SHP77 (cell line): ENCODE data around the gene KRTAP21-1.
"Not testable (repeated sequence)": the region's sequence is repeated elsewhere in the genome, so short reads cannot be mapped to it uniquely, and the experiment has no call there.

Experiments
- DNase-seq, 2 experiments: peaks; one replicate each; lab custom pipeline; 2025; lab: John Stamatoyannopoulos, UW

KRTAP21-1 gene

DNA sequence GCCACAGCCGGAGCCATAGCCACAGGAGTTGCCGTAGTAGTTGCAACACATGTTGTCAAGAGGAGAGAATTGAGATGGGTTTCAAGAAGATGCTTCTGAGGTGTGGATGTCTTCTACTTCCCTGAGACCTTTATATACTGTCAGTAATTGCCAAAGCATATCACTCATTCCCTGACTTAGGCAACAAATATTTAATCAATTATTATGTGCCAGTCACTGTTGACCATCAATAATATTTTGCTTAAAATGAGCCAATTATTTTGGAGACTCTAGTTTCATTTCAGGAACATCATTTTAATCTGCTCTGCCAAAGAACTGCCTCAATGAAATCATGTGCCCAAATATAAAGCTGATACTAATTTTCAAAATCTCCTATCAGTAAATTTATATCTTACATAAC lies at the start of gene KRTAP21-1:
Gene KRTAP21-1 (minus strand): TSS at position 101 of the 400 bp plus-strand sequence. CDS start 50 bp downstream, at position 51.
- not testable (repeated sequence) for DNase-seq

DNA sequence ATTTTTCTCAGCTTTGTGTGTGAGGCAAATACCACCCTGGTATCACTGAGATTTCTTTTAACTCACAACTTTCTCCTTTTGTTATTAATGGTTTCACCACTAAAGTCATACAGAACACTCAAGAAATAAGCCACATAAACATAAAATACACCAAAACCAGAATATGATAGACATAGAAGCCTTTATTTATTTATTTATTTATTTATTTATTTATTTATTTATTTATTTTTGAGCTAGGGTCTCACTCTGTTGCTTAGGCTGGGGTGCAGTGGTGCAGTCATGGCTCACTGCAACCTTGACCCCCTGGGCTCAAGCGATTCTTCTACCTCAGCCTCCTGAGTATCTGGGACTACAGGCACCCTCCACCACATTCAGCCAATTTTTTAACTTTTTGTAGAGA lies 45.4 kb upstream of the KRTAP21-1 start:
- no peak for DNase-seq

DNA sequence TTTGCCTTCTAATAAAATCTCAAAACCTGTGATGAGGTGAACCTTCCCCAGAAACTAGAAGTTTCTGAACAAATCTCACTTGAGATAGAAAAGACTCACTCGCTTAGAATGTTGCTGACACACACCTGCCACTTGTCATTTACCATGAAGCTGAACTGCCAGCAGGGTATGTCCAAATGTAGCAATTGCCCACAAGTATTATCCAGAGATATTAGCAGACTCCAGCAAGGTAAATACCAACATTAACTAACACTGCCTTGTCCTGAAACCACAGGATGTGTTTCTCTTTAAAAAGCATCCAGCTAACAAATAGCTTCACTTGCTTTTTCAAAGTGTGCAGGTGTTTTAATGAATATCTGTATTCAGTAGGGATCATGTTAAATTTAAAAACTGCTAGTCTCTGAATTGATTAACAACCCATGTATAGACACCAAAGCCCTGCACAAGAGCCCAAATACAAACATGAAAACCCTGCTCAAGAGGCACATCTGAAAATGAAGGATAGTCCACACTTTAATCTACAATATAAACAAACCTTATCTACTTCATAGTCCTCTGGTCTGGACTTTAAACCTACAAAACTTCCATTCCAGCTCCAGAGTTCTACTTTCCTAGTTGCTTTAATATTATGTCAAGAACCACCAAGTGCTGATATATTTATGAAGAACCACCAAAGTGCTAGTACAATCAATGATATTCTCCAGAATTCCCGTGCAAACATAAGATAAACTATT lies 38.5 kb upstream of the KRTAP21-1 start:
- DNase-seq: no peak

DNA sequence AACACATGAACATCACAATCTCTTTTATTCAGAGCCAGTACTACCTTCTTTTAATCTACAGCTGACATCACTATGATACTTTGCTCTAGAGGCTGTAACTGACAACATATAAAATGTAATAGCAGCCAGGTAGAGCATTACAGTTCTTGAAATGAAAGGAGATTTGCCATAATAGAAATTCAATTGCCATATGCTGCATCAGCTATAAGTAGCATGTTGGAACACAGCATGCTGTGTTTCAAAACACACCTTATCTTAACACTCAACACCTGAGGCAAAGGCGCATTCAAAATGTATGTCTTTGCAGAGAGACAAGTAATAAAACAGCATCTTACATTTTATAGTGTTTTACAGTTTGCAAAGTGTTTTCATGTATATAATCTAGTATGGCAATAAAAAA lies 24.0 kb upstream of the KRTAP21-1 start:
- DNase-seq: no peak

DNA sequence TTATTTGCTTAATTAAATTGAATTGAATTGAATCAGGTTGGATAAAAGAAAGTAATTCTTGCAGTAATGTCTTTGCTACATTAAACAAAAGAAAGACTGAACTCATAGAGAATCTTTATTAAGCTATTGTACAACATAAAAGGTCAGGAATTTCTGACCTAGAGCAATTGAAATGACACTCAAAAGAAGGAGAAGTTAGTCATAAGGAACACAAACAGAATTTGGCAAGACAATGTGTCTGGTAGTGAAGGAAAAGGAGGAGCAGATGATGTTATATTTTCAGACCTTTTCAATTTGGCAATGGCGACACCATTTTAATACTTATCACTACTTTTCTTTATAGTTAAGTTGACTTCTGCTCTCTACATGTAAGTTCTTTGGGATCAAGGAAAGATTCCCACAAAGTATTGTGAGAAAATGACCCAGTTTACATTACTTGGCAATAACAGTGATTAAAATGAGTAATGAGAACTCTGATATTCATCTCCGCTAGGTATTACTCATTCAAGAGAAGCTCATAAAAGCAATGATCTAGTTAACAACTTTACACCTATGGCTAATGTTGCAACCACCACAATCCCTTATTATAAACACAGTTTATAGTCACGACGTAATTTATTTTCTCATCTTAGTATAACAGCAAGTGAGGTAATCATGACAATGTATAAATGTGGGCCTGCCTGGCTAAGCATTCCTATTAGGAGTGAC lies 14.7 kb upstream of the KRTAP21-1 start:
- no peak for DNase-seq

GRCh38 chr21:30760776-30761175 lies 5.5 kb upstream of the KRTAP21-1 start:
- no peak for DNase-seq

DNA sequence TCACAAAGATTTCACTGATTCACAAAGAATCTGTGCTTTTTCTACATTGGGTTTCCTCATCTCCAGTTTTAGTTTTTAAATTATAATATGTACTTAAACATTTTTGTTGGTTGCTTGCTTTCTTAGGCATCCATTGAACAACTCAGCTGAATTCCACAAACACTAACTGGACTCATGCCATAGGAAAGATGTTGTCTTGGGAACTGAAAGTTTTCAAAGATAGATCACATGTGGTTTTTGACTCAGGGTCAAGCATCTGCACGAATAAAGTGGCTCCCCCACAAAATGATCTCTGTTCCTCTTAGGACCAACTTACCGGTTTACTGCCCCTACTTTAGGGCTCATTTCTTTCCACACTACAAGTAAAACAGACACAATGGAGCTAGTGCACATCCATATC lies 3.1 kb upstream of the KRTAP21-1 start:
- DNase-seq: no peak

- DNase-seq: no peak
Observed at GRCh38 chr21:30747159-30747558, 8.1 kb downstream of the KRTAP21-1 start, which contains the start of gene KRTAP21-2. Gene KRTAP21-2 (minus strand): TSS chr21:30747259. CDS start chr21:30747202, 57 bp downstream.

DNA sequence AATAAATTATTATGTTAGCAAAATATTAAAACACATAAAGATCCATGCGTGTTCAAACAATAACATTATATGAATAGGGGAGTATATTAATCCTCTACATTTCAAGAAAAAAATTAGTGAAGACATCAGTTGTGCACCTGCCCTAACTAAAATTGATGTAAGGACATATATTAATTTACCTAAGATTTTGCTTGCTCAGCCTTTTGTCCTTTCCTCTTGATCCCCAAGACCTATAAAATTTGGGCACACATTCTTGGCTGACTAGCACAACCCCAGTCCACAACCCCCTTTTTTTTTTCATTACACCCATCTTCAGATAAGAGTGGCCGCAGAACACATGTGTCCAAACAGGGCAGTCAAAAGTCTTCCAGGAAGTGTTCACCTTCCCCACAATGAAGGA lies 14.8 kb downstream of the KRTAP21-1 start:
- no peak for DNase-seq

- DNase-seq: no peak
Observed at GRCh38 chr21:30733026-30733425, 22.2 kb downstream of the KRTAP21-1 start.

DNA sequence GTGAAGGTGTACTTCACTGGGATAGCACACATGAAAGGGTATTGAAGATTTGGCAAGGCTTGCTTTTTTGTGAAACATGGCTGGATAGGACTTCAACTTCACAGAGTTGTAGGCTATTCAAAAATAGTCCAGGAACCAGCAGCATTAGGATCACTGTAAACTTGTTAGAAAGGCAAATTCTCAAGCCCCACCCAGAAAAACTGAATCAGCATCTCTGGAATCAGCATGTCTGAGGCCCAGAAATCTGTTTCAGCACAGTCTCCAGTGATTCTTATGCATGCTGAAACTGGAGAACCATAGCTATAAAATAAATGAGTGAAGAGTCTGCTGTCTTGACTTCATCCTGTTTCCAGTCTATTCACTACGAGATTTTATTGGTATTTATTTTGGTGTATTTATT lies 28.5 kb downstream of the KRTAP21-1 start:
- no peak for DNase-seq

DNA sequence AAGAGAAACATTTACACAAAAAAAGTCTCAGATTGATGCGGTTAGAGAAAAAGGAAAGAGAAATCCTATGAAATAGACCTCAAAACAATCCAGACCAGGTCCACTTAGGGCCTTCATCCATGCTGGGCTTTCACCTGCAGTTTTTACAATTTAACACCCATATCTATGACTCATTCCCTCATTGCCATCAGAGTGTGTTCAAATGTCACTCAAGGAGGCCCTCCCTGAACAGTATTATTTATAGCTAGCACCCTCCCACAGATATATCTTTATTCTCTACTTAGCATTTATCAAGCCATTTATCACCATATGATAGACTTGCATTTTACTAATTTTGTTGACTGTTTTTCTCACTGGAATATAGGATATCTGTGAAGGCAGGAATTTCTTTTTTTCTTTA lies 35.8 kb downstream of the KRTAP21-1 start:
- no peak for DNase-seq

- DNase-seq: no peak
Observed at GRCh38 chr21:30718239-30718909, 36.9 kb downstream of the KRTAP21-1 start, which contains the start of gene KRTAP21-3. Gene KRTAP21-3 (minus strand): TSS chr21:30718777. CDS start chr21:30718759, 18 bp downstream.

- DNase-seq: no peak
Observed at GRCh38 chr21:30717105-30717504, 38.1 kb downstream of the KRTAP21-1 start.

DNA sequence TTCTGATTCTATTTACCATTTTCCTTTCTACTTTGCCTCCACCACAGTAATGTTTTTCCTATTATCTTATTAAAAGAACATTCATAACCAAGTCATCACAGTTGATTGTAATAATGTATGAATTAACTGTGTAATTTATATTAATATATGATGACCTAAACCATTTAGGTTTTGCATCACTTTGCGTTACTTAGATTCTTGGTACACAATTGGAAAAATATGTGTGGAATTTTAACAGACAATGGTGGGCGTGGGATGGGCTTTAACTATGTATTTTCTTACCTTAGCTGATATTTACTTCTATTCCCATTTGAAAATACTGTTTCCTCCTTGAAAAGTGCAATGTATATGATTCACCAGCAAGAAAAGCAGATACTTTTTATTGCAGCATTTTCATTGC lies 40.3 kb downstream of the KRTAP21-1 start:
- DNase-seq: no peak

- no peak for DNase-seq
Observed at GRCh38 chr21:30714456-30714855, 40.8 kb downstream of the KRTAP21-1 start.

GRCh38 chr21:30713766-30714165 lies 41.5 kb downstream of the KRTAP21-1 start:
- no peak for DNase-seq

GRCh38 chr21:30710499-30710898 lies 44.7 kb downstream of the KRTAP21-1 start:
- DNase-seq: no peak

- DNase-seq: no peak
Observed at GRCh38 chr21:30707409-30707808, 47.8 kb downstream of the KRTAP21-1 start.
